GM12874 (cell line): ENCODE results near the gene BTRC.

Experiments
- CTCF ChIP-seq: IDR thresholded peaks from 2 replicates; pipeline ENCODE4 v1.5.1; 2011; ENCODE audit warnings: low read depth, mild to moderate bottlenecking, control low read depth, low read length, moderate library complexity; ENCODE audit not compliant: insufficient read depth

The BTRC gene

GRCh38 chr10:101331956-101332355 is 22.0 kb upstream of the BTRC start:
- no peak for TF ChIP-seq CTCF

GRCh38 chr10:101336382-101336781 is 17.6 kb upstream of the BTRC start:
- no peak for TF ChIP-seq CTCF

GRCh38 chr10:101337836-101338235 is 16.1 kb upstream of the BTRC start:
- no peak for TF ChIP-seq CTCF

- TF ChIP-seq CTCF: no peak
Measured at GRCh38 chr10:101341438-101341837, 12.5 kb upstream of the BTRC start.

- no peak for TF ChIP-seq CTCF
Measured at GRCh38 chr10:101346177-101346576, 7.8 kb upstream of the BTRC start.

GRCh38 chr10:101351017-101351416 is 2.9 kb upstream of the BTRC start:
- no peak for TF ChIP-seq CTCF

GRCh38 chr10:101351477-101351876 is 2.5 kb upstream of the BTRC start:
- no peak for TF ChIP-seq CTCF

GRCh38 chr10:101354328-101355071 is 535 bp downstream of the BTRC start:
- TF ChIP-seq CTCF: no peak
